Measurements from ENCODE around the gene MTRF1L.
"Not testable (repeated sequence)": the region's sequence is repeated elsewhere in the genome, so short reads cannot be mapped to it uniquely, and the experiment has no call there.

The MTRF1L gene

DNA sequence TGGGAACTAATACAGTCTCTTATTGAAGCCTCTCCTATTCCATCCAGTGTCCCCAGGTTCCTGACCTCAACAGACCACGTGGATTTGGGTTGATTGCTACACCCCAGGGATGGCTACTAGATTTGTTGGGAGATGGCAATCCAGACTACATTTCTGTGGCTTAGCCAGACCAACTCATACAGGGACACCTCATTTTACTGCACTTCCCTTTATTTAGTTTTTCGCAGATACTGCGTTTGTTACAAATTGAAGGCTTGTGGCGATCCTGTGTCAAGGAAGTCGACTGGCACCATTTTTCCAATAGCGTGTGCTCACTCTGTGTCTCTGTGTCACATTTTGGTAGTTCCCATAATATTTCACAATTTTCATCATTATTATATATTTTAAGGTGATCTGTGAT, 10.3 kb upstream of the MTRF1L start:
- no peak overlapping the region for H3K4me3 ChIP-seq
- H3K9me3 ChIP-seq, result no peaks in the 10 kb centered on the region
- TF ChIP-seq, protein P1, sequence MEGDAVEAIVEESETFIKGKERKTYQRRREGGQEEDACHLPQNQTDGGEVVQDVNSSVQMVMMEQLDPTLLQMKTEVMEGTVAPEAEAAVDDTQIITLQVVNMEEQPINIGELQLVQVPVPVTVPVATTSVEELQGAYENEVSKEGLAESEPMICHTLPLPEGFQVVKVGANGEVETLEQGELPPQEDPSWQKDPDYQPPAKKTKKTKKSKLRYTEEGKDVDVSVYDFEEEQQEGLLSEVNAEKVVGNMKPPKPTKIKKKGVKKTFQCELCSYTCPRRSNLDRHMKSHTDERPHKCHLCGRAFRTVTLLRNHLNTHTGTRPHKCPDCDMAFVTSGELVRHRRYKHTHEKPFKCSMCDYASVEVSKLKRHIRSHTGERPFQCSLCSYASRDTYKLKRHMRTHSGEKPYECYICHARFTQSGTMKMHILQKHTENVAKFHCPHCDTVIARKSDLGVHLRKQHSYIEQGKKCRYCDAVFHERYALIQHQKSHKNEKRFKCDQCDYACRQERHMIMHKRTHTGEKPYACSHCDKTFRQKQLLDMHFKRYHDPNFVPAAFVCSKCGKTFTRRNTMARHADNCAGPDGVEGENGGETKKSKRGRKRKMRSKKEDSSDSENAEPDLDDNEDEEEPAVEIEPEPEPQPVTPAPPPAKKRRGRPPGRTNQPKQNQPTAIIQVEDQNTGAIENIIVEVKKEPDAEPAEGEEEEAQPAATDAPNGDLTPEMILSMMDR (IDR thresholded peaks at IDR 0.05), result no peak
- H3K27ac ChIP-seq, result no peak overlapping the region
- H3K36me3 ChIP-seq, result no peaks in the 10 kb centered on the region
- H3K27me3 ChIP-seq, result no peaks in the 10 kb centered on the region
- peaks cover 0 to 3% (median 0%) of the 10 kb centered on the region in 4 donors for H3K4me1 ChIP-seq
- DNase-seq, result no peak
- intact Hi-C loops (cut with DNase I; ENCODE audit: low total_unique reads), result no loop called here

DNA sequence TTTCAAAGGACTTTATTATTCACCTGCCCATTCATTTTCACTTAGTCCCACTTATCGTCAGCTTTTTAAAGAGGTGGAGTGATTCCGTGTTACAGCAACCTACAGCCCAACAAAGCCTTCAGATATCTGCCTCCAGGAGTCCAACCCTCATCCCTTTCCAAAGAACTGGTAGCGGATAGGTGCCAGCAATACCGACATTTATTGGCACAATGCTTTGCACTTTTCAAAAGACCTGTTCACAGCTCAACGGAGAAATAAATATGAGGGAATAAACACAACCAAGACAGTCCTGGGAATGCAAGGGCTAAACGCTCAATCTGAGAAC, 819 bp upstream of the MTRF1L start:
- no peak for DNase-seq
- Histone ChIP-seq H3K36me3 (peaks cover 0 to 2% (median 0%) of the 10 kb centered on the region in 3 donors), H3K27me3 (no peaks in the 10 kb centered on the region), H3K9me3 (no peaks in the 10 kb centered on the region), H3K4me1 (peaks cover 0 to 43% (median 23%) of the 10 kb centered on the region in 4 donors), H3K4me3 (peak overlapping the region; percentile 67 to 91), H3K27ac (peak overlapping the region; percentile 84 to 87)
- TF ChIP-seq, protein P1 (IDR thresholded peaks at IDR 0.05), result no peak
- intact Hi-C loops (cut with DNase I; ENCODE audit: low total_unique reads), result no loop called here

DNA sequence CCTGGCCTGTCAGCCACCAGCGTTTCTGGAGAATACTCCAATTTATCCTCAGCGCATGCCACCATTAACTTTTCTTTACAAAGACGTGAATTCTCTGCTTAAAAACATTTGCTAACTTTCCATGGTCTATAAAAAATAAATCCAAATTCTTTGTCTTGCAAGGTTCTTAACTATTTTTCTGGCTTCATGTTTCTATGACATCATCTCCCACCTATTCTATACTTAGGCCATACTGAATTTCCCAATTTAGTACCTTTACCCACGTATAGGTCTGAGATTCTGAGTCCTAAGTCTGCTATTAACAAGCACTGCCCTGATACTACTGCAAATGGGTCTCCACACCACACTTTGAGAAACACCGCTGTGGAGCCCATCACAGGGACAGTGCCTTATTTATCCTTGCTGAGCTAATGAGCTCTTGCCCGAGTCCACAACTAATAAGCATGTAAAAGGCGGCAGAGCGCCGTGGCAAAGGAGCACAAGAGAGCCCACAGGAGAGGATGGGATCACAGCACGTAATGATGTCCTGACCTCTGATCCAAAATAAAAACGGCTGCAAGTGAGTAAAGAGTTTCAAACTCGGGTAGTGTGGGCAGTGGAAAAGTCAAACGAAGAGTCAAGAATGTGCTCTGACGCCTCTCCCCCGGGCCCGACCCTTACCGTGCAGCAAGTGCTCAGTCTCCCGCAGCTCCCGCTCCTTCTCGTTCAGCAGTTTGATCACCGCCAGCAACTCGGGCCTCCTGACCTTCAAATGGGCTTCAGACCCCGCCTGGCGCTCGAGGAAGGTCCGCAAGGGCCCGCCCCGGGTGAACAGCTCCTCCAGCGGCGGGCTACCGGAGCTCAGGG, 519 bp downstream of the MTRF1L start:
- TF ChIP-seq, protein P1 (IDR thresholded peaks at IDR 0.05), result no peak
- Histone ChIP-seq H3K27me3 (no peaks in the 10 kb centered on the region), H3K9me3 (no peaks in the 10 kb centered on the region), H3K4me3 (peak overlapping the region; percentile 67 to 91), H3K4me1 (peaks cover 0 to 43% (median 23%) of the 10 kb centered on the region in 4 donors), H3K27ac (peak overlapping the region; percentile 84 to 87), H3K36me3 (peaks cover 5 to 11% (median 9%) of the 10 kb centered on the region in 3 donors)
- no peak for DNase-seq
- intact Hi-C loops (cut with DNase I; ENCODE audit: low total_unique reads), result loop anchor here (1.0 kb wide), 1 partner anchor 19 kb away; the partner anchor contains the start of gene FBXO5

DNA sequence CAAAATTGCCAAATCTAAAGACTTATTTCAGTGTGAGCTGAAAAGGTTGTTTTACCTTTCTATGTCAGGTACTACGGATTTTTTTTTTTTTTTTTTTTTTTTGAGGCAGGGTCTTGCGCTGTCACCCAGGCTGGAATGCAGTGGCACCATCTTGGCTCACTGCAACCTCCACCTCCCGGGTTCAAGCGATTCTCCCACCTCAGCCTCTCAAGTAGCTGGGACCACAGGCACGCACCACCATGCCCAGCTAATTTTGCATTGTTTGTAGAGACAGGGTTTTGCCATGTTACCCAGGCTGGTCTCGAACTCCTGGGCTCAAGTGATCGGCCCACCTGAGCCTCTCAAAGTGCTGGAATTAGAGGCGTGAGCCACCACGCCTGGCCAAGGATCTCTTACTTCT, 1.7 kb downstream of the MTRF1L start:
- Histone ChIP-seq H3K36me3 (peaks cover 9 to 17% (median 11%) of the 10 kb centered on the region in 3 donors), H3K4me1 (peaks cover 0 to 43% (median 23%) of the 10 kb centered on the region in 4 donors), H3K4me3 (peak overlapping the region; percentile 67 to 91), H3K27ac (peak overlapping the region in 1 of 2 donors; percentile 84)
- DNase-seq; H3K9me3 ChIP-seq; intact Hi-C loops (cut with DNase I; ENCODE audit: low total_unique reads); H3K27me3 ChIP-seq: not testable (repeated sequence)

DNA sequence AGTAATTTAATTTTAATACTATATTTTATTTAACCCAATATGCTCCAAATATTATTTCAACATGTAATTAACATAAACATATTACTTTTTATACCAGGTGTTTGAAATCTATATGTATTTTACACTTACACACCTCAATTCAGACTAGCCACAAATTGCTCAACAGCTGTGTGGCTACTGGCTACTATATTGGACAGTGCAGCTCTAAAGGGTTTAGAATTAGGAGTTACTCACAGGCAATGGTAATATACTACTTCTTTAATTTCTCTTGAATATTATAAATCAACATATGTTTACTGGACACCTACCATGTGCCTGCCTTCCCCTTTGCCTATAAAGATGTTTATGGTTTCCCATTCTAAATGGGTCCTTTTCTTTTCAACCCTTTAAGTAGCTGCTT, 2.3 kb downstream of the MTRF1L start:
- no peaks in the 10 kb centered on the region for H3K9me3 ChIP-seq
- no peak for DNase-seq
- no peak overlapping the region for H3K4me3 ChIP-seq
- no peak overlapping the region for H3K27ac ChIP-seq
- TF ChIP-seq, protein P1 (IDR thresholded peaks at IDR 0.05), result no peak
- no peaks in the 10 kb centered on the region for H3K27me3 ChIP-seq
- peaks cover 0 to 43% (median 23%) of the 10 kb centered on the region in 4 donors for H3K4me1 ChIP-seq
- H3K36me3 ChIP-seq, result peaks cover 9 to 19% (median 11%) of the 10 kb centered on the region in 3 donors
- intact Hi-C loops (cut with DNase I; ENCODE audit: low total_unique reads), result no loop called here

DNA sequence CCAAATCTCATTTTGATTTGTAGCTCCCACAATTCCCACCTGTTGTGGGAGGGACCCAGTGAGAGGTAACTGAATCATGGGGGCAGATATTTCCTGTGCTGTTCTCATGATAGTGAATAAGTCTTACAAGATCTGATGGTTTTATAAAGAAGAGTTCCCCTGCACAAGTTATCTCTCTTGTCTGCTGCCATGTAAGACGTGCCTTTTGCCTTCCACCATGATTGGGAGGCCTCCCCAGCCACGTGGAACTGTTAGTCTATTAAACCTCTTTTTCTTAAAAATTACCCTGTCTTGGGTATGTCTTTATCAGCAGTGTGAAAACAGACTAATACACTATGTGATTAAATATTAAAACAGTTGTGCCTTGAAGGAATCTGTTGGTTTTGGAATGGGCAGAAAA, 3.0 kb downstream of the MTRF1L start:
- DNase-seq; H3K4me3 ChIP-seq; H3K9me3 ChIP-seq; H3K27ac ChIP-seq; H3K27me3 ChIP-seq; intact Hi-C loops (cut with DNase I; ENCODE audit: low total_unique reads): not testable (repeated sequence)
- Histone ChIP-seq H3K36me3 (peaks cover 9 to 21% (median 11%) of the 10 kb centered on the region in 3 donors), H3K4me1 (peaks cover 0 to 43% (median 23%) of the 10 kb centered on the region in 4 donors)
